ENCODE results near the gene FBXO5.

The FBXO5 gene

GRCh38 chr6:152946995-152947394, 35.8 kb downstream of the FBXO5 start:
- DNase-seq: no peak

- DNase-seq: no peak
Observed at GRCh38 chr6:152946484-152946883, 36.4 kb downstream of the FBXO5 start.

GRCh38 chr6:152943260-152943897, 39.5 kb downstream of the FBXO5 start:
- no peak for DNase-seq

GRCh38 chr6:152942319-152942869, 40.4 kb downstream of the FBXO5 start:
- DNase-seq: no peak

- DNase-seq: no peak
Observed at GRCh38 chr6:152941746-152942145, 41.1 kb downstream of the FBXO5 start.

- DNase-seq: no peak
Observed at GRCh38 chr6:152932865-152933264, 50.0 kb downstream of the FBXO5 start.

- no peak for DNase-seq
Observed at GRCh38 chr6:152922706-152923105, 60.1 kb downstream of the FBXO5 start.
